Mesenchymal stem cell (in vitro differentiated cells and primary cell): ENCODE results near the gene HAND2. TPM values are rescaled to one million over a fixed set of nuclear protein-coding genes. Genes with fewer than 3 reads are reported as not detected.

Source experiments
- DNase-seq: peaks from one replicate; pipeline ENCODE4 v3.0.0-alpha.2; 2013
- H2AFZ ChIP-seq: one replicate; pipeline ENCODE4 v1.6.1; 2013; ENCODE audit warnings: low read depth, mild to moderate bottlenecking, control low read depth, inconsistent platforms, low read length, moderate library complexity
- H2AK5ac ChIP-seq: 2 replicates; pipeline ENCODE4 v1.6.1; 2013; ENCODE audit warnings: low read length, moderate library complexity, mild to moderate bottlenecking, inconsistent platforms; ENCODE audit not compliant: severe bottlenecking
- H2BK120ac ChIP-seq: one replicate; pipeline ENCODE4 v1.6.1; 2013; ENCODE audit warnings: low read depth, mild to moderate bottlenecking, inconsistent platforms, low read length, moderate library complexity
- H2BK12ac ChIP-seq, 2 experiments: one replicate each; pipeline ENCODE4 v1.6.1; 2013; ENCODE audit warnings: inconsistent platforms in 2 of 2, low read length in 2 of 2, mild to moderate bottlenecking in 2 of 2, moderate library complexity in 2 of 2, control low read depth in 1 of 2
- H2BK15ac ChIP-seq: one replicate; pipeline ENCODE4 v1.6.1; 2013; ENCODE audit warnings: mild to moderate bottlenecking, low read depth, inconsistent platforms; ENCODE audit not compliant: poor library complexity, severe bottlenecking
- H2BK5ac ChIP-seq: 2 replicates; pipeline ENCODE4 v1.6.1; 2013; ENCODE audit warnings: low read depth, mild to moderate bottlenecking, low read length, control low read depth, inconsistent platforms; ENCODE audit not compliant: poor library complexity, severe bottlenecking
- H3K14ac ChIP-seq, 2 experiments: one replicate each; pipeline ENCODE4 v1.6.1; 2013; ENCODE audit warnings: inconsistent platforms in 2 of 2, low read length in 2 of 2, control low read depth in 1 of 2, mild to moderate bottlenecking in 1 of 2, moderate library complexity in 1 of 2
- H3K18ac ChIP-seq, 2 experiments: one replicate each; pipeline ENCODE4 v1.6.1; 2013; ENCODE audit warnings: inconsistent platforms in 2 of 2, low read length in 2 of 2, control low read depth in 1 of 2, low read depth in 1 of 2, mild to moderate bottlenecking in 1 of 2
- H3K23ac ChIP-seq, 2 experiments: one replicate each; pipeline ENCODE4 v1.6.1; 2013; ENCODE audit warnings: inconsistent platforms in 2 of 2, low read length in 2 of 2, mild to moderate bottlenecking in 2 of 2, moderate library complexity in 2 of 2, control low read depth in 1 of 2
- H3K27ac ChIP-seq: 2 replicates; pipeline ENCODE4 v1.5.1; 2013; ENCODE audit warnings: mild to moderate bottlenecking, moderate library complexity, low read length, control low read depth, inconsistent platforms; ENCODE audit not compliant: poor library complexity, severe bottlenecking
- H3K27me3 ChIP-seq, 2 experiments: 2 replicates each; pipeline versions ENCODE4 v1.6.1 to v1.7.0; 2013; ENCODE audit warnings: low read length in 2 of 2, mild to moderate bottlenecking in 2 of 2, moderate library complexity in 2 of 2, control low read depth in 1 of 2, inconsistent platforms in 1 of 2; ENCODE audit not compliant: control insufficient read depth in 1 of 2, insufficient read depth in 1 of 2
- H3K36me3 ChIP-seq, 2 experiments: 2 replicates each; pipeline versions ENCODE4 v1.6.1 to v1.7.0; 2013; ENCODE audit warnings: low read length in 2 of 2, control low read depth in 1 of 2, inconsistent platforms in 1 of 2, low read depth in 1 of 2, mild to moderate bottlenecking in 1 of 2; ENCODE audit not compliant: insufficient read depth in 2 of 2, control insufficient read depth in 1 of 2
- H3K4ac ChIP-seq, 2 experiments: one replicate each; pipeline ENCODE4 v1.6.1; 2013; ENCODE audit warnings: inconsistent platforms in 2 of 2, low read length in 2 of 2, mild to moderate bottlenecking in 2 of 2, moderate library complexity in 2 of 2, control low read depth in 1 of 2, low read depth in 1 of 2
- H3K4me1 ChIP-seq: 2 replicates; pipeline ENCODE4 v1.6.1; 2013; ENCODE audit warnings: low read depth, low read length, control low read depth; ENCODE audit not compliant: control insufficient read depth, insufficient read depth
- H3K4me2 ChIP-seq: 2 replicates; pipeline ENCODE4 v1.6.1; 2013; ENCODE audit warnings: low read length, mild to moderate bottlenecking, inconsistent platforms; ENCODE audit not compliant: poor library complexity, severe bottlenecking
- H3K4me3 ChIP-seq, 2 experiments: 2 replicates each; pipeline versions ENCODE4 v1.5.1 to v1.7.0; 2013; ENCODE audit warnings: low read length in 2 of 2, mild to moderate bottlenecking in 2 of 2, control low read depth in 1 of 2, low read depth in 1 of 2; ENCODE audit not compliant: insufficient read depth in 1 of 2
- H3K79me1 ChIP-seq: replicated peaks from 2 replicates; pipeline ENCODE4 v1.6.1; 2013; ENCODE audit warnings: mild to moderate bottlenecking, control low read depth, low read length, inconsistent platforms; ENCODE audit not compliant: poor library complexity, severe bottlenecking
- H3K9ac ChIP-seq: 2 replicates; pipeline ENCODE4 v1.7.0; 2013; ENCODE audit warnings: mild to moderate bottlenecking, low read length, moderate library complexity
- H3K9me3 ChIP-seq: 2 replicates; pipeline ENCODE4 v1.7.0; 2013; ENCODE audit warnings: mild to moderate bottlenecking, low read length; ENCODE audit not compliant: control insufficient read depth
- H4K8ac ChIP-seq: one replicate; pipeline ENCODE4 v1.6.1; 2013; ENCODE audit warnings: inconsistent platforms, mild to moderate bottlenecking, low read length, moderate library complexity
- H4K91ac ChIP-seq: one replicate; pipeline ENCODE4 v1.6.1; 2013; ENCODE audit warnings: mild to moderate bottlenecking, low read length, inconsistent platforms
- WGBS: methylation state at CpG from one replicate; pipeline ENCODE4 v1.1.7; 2013; ENCODE audit warnings: mixed read lengths; 5-methylcytosine and 5-hydroxymethylcytosine counted together
- polyA plus RNA-seq, 2 experiments: library from polyadenylated mRNA; stranded (reverse); fragments of 200-250 nt; gene quantifications; one replicate each; pipeline ENCODE4 v1.2.3, GENCODE V29; 2013

The HAND2 gene
- 171 TPM for polyA plus RNA-seq (2013, experiment 1 of 2)
- polyA plus RNA-seq (2013, experiment 2 of 2) = 173 TPM

DNA sequence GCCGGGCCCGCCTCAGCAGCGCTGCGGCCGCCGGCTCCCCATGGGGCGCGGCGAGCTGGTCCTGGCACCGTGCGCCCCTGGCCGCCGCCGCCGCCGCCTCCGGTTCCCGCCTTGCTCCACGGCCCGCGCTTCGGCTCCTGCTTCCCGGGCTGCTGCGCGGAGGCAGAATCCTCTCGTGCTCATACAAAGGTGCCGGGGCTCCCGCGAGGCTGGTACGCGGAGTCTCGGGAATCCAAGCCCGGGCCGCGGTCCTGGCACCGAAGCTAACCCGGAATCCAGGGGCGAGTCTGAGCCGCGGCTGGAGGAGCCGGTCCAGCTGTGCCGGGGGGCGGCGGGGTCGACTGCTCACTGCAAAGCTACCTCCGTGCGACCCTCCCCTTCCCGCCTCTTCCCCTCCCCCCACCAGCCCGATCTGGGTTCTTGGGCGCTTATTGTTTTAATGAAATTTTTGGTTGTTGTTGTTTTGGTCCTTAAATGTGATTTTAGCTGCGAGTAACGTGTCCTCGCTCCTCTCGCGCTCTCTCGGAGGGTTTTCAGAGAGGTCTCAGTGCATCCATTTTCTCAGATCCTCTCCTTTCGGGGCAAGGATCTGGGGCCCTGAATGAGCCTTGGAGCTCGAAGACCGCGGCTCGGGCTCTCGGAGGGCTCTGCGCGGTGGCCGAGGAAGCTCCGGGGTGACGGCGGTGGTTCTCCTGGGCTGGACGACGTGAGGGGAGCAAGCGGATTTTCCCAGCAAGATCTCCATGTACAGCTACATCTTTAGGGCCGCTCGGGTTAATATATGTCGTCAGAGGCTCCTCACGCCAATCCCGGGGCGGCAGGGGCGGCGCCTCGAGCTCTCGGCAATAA, at the start of gene HAND2:
Gene HAND2, minus strand, starts transcription at position 753 of the 849 bp plus-strand sequence. CDS start 940 bp downstream, outside the sequence.
- Histone ChIP-seq H3K4ac (peak within 1 kb of the TSS; percentile 95 to 97), H3K79me1 (no peaks in the 10 kb centered on the region), H3K4me2 (peak within 1 kb of the TSS; percentile 94), H2BK15ac (peak within 1 kb of the TSS; percentile 97), H3K27ac (no peak within 1 kb of the TSS), H3K9ac (peak within 1 kb of the TSS; percentile 98), H4K8ac (peak within 1 kb of the TSS; percentile 95), H3K36me3 (peaks cover 0 to 5% of the 10 kb centered on the region in 2 experiments), H3K14ac (peak within 1 kb of the TSS; percentile 49 to 97), H3K4me3 (peak within 1 kb of the TSS; percentile 38 to 94), H2AFZ (no peak within 1 kb of the TSS), H3K27me3 (peaks cover 0 to 94% of the 10 kb centered on the region in 2 experiments), H2BK120ac (peak within 1 kb of the TSS; percentile 91), H2BK5ac (no peak within 1 kb of the TSS), H2AK5ac (no peak within 1 kb of the TSS), H3K4me1 (peaks cover 29% of the 10 kb centered on the region), H3K9me3 (no peaks in the 10 kb centered on the region), H4K91ac (peak within 1 kb of the TSS; percentile 91), H3K18ac (peak within 1 kb of the TSS; percentile 93 to 99), H3K23ac (peak within 1 kb of the TSS; percentile 64 to 88), H2BK12ac (peak within 1 kb of the TSS; percentile 78 to 89)
- WGBS = 1% methylated on average over 64 of the region's 81 CpGs
- peak; percentile 97 for DNase-seq

DNA sequence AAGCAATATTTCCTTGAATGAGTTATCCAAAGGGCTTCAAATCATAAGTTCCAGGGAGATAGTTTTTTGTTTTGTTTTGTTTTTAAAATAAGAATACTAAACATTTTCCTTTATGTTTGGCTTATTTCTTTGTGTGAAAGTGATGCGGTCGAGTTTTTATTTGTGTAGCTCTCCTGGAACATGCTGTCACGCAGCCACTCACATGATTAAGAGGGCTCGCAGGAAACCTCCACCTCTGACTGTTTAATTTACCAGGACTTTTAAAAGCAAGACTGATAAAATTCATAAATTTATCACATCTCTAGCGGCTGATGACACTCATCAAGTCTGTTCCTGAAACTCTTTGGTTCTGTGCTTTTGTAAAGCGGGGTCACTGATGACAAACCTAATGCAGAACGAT, 48.9 kb upstream of the HAND2 start:
- Histone ChIP-seq H3K4me1 (no peaks in the 10 kb centered on the region), H3K4me2 (no peak overlapping the region), H4K8ac (no peak overlapping the region), H3K27ac (no peak overlapping the region), H3K79me1 (no peaks in the 10 kb centered on the region), H3K27me3 (no peaks in the 10 kb centered on the region), H3K36me3 (no peaks in the 10 kb centered on the region), H2AFZ (no peak overlapping the region), H2BK5ac (no peak overlapping the region), H3K18ac (no peak overlapping the region), H3K14ac (no peak overlapping the region), H3K9ac (no peak overlapping the region), H3K23ac (no peak overlapping the region), H2BK15ac (no peak overlapping the region), H3K4me3 (no peak overlapping the region), H3K9me3 (no peaks in the 10 kb centered on the region), H4K91ac (no peak overlapping the region), H2BK12ac (no peak overlapping the region), H3K4ac (no peak overlapping the region), H2AK5ac (no peak overlapping the region), H2BK120ac (no peak overlapping the region)
- WGBS = 91% methylated on average over 6 of the region's 7 CpGs
- no peak for DNase-seq

DNA sequence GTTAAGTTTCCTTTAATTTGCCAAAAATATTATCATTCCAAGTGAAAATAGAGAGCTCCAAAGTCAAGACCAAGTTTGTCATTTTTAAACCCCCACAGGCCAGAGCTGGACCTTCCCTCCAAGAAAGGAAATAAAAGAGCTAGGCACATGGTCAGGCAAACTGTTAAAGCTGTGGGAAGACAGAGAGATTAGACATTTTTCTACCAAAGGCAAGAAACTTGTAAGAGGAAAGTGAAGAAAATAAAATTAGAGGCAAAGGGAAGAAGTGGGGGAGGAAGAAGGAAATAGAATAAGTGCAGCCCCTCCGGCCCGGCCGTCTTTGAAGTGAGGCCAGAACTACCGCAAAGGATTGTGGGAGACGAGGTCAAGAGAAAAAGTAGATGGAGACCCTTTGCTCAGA, 47.9 kb upstream of the HAND2 start:
- H3K79me1 ChIP-seq = no peaks in the 10 kb centered on the region
- 94% methylated on average over 5 of the region's 5 CpGs for WGBS
- no peak overlapping the region for H3K27ac ChIP-seq
- H4K8ac ChIP-seq = no peak overlapping the region
- H3K4ac ChIP-seq = no peak overlapping the region
- no peak for DNase-seq
- H3K23ac ChIP-seq = no peak overlapping the region
- H3K9me3 ChIP-seq = no peaks in the 10 kb centered on the region
- no peak overlapping the region for H2BK5ac ChIP-seq
- H2BK12ac ChIP-seq = no peak overlapping the region
- no peak overlapping the region for H2AK5ac ChIP-seq
- H3K4me2 ChIP-seq = no peak overlapping the region
- no peak overlapping the region for H2BK15ac ChIP-seq
- no peak overlapping the region for H2AFZ ChIP-seq
- H3K4me1 ChIP-seq = no peaks in the 10 kb centered on the region
- H3K36me3 ChIP-seq = no peaks in the 10 kb centered on the region
- no peak overlapping the region for H2BK120ac ChIP-seq
- H4K91ac ChIP-seq = no peak overlapping the region
- no peak overlapping the region for H3K9ac ChIP-seq
- no peak overlapping the region for H3K18ac ChIP-seq
- no peaks in the 10 kb centered on the region for H3K27me3 ChIP-seq
- H3K4me3 ChIP-seq = no peak overlapping the region
- H3K14ac ChIP-seq = no peak overlapping the region

DNA sequence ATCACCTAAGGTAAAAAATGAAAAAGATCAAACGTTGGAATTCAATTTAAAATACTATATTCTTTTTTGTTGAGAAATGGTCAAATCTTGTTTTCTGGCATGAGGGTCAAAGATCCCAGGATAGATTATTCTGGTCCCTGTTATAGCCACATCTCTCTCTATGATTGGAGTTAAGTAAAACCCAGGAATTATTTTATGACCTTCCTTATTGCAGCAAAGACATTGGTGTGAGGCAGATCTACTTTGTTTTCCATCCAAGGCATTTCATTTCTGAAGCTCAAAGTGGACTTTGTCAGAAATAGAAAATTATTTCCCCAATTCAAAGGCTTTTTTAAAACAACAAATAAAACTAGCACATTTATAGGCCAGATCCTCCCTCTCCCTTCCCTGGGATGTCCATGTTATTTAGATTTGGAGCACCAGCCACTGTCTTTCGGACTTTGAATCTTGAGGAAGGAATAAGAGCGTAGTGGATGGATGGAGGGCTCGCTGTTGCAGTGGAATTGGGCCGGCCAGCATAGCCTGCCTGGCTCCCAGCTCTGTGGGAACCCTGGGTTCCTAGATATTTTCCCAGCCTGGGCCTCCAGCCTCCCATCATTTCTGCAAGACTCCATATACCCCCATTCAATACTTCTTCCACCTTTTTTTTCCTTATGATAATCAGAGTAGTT, 45.6 kb upstream of the HAND2 start:
- no peak overlapping the region for H2BK120ac ChIP-seq
- no peak overlapping the region for H2AK5ac ChIP-seq
- no peak overlapping the region for H4K8ac ChIP-seq
- no peaks in the 10 kb centered on the region for H3K4me1 ChIP-seq
- H3K9ac ChIP-seq = no peak overlapping the region
- no peak overlapping the region for H3K27ac ChIP-seq
- H3K4me3 ChIP-seq = no peak overlapping the region
- H2BK15ac ChIP-seq = no peak overlapping the region
- no peaks in the 10 kb centered on the region for H3K36me3 ChIP-seq
- H2BK12ac ChIP-seq = no peak overlapping the region
- no peak overlapping the region for H3K14ac ChIP-seq
- DNase-seq = no peak
- H2AFZ ChIP-seq = no peak overlapping the region
- WGBS = 89% methylated on average over 4 of the region's 5 CpGs
- H3K4ac ChIP-seq = no peak overlapping the region
- no peaks in the 10 kb centered on the region for H3K27me3 ChIP-seq
- H3K79me1 ChIP-seq = no peaks in the 10 kb centered on the region
- no peak overlapping the region for H3K18ac ChIP-seq
- H3K9me3 ChIP-seq = no peaks in the 10 kb centered on the region
- H2BK5ac ChIP-seq = no peak overlapping the region
- H4K91ac ChIP-seq = no peak overlapping the region
- H3K4me2 ChIP-seq = no peak overlapping the region
- H3K23ac ChIP-seq = no peak overlapping the region
